Right ventricle myocardium superior (tissue), 1 donor: Measurements from ENCODE around the gene RFX7. TPM values are rescaled to one million over a fixed set of nuclear protein-coding genes. Genes with fewer than 3 reads are reported as not detected.
A peak's percentile ranks its signal among the peaks of the same experiment; 100 is the strongest.

Experiments
- ATAC-seq: fragments of 200-7000 bp; cut with Tn5 transposase; one replicate; pipeline ENCODE4 v1.9.1; 2020; ENCODE audit warnings: mild to moderate bottlenecking; ENCODE audit not compliant: poor library complexity
- DNase-seq: peaks from one replicate; pipeline ENCODE4 v3.0.0-alpha.2; 2020
- intact Hi-C: fragments of 100-400 bp; cut with DNase I; formaldehyde crosslinking; loops from one replicate; pipeline ENCODE4 v1.11.2; 2022
- total RNA-seq: library from RNA; stranded (reverse); fragmentation: NEBNext Ultra II Directional; extraction: Animal tissue kit (Norgen Biotek cat#: 25700); gene quantifications from one replicate; pipeline ENCODE4 v1.2.1, GENCODE V29; 2021
- donor health status: DM: no; HTN: yes; CAD: no; lungs with severe emphysema.

Gene RFX7
- total RNA-seq, 1 donor from 2014 or later: 7.2 TPM

GRCh38 chr15:56245871-56246814 is 2.5 kb upstream of the RFX7 start:
- intact Hi-C loops: no loop called here
- peak; percentile 93 for DNase-seq
- peak; percentile 87 for ATAC-seq

- intact Hi-C loops: no loop called here
- ATAC-seq (no peak), DNase-seq (peak; percentile 38)
These were observed 1.3 kb upstream of the RFX7 start for GRCh38 chr15:56244811-56245576.

GRCh38 chr15:56244038-56244810 is 545 bp upstream of the RFX7 start:
- DNase-seq (peak; percentile 42), ATAC-seq (peak; percentile 56)
- intact Hi-C loops: no loop called here

GRCh38 chr15:56242576-56243162 is 1.0 kb downstream of the RFX7 start:
- ATAC-seq (no peak), DNase-seq (no peak)
- intact Hi-C loops: no loop called here

- ATAC-seq: no peak
- DNase-seq: no peak
- intact Hi-C loops: no loop called here
These were observed 2.1 kb downstream of the RFX7 start for GRCh38 chr15:56241374-56242105.

- no peak for ATAC-seq
- DNase-seq: no peak
- intact Hi-C loops: no loop called here
These were observed 3.3 kb downstream of the RFX7 start for GRCh38 chr15:56240390-56240789.

- intact Hi-C loops: no loop called here
- DNase-seq: no peak
- ATAC-seq: no peak
These were observed 7.5 kb downstream of the RFX7 start for GRCh38 chr15:56236197-56236596.

- intact Hi-C loops: no loop called here
- DNase-seq (no peak), ATAC-seq (no peak)
These were observed 8.9 kb downstream of the RFX7 start for GRCh38 chr15:56234804-56235203.

- intact Hi-C loops: no loop called here
- no peak for ATAC-seq
- DNase-seq: no peak
These were observed 10.1 kb downstream of the RFX7 start for GRCh38 chr15:56233549-56233948.

- intact Hi-C loops: no loop called here
- no peak for ATAC-seq
- no peak for DNase-seq
These were observed 11.6 kb downstream of the RFX7 start for GRCh38 chr15:56232058-56232457.

- DNase-seq (no peak), ATAC-seq (no peak)
- intact Hi-C loops: no loop called here
These were observed 14.8 kb downstream of the RFX7 start for GRCh38 chr15:56228854-56229253.

- ATAC-seq: no peak
- intact Hi-C loops: no loop called here
- DNase-seq: no peak
These were observed 15.3 kb downstream of the RFX7 start for GRCh38 chr15:56228352-56228751.

- no peak for ATAC-seq
- intact Hi-C loops: no loop called here
- DNase-seq: no peak
These were observed 15.9 kb downstream of the RFX7 start for GRCh38 chr15:56227780-56228179.

GRCh38 chr15:56227306-56227705 is 16.4 kb downstream of the RFX7 start:
- intact Hi-C loops: no loop called here
- no peak for ATAC-seq
- no peak for DNase-seq

- DNase-seq: no peak
- intact Hi-C loops: no loop called here
- ATAC-seq: no peak
These were observed 18.2 kb downstream of the RFX7 start for GRCh38 chr15:56225520-56225919.

- intact Hi-C loops: no loop called here
- DNase-seq (no peak), ATAC-seq (no peak)
These were observed 21.4 kb downstream of the RFX7 start for GRCh38 chr15:56222302-56222701.

- ATAC-seq: no peak
- DNase-seq: no peak
These were observed 26.3 kb downstream of the RFX7 start for GRCh38 chr15:56217341-56217740.

GRCh38 chr15:56215769-56216168 is 27.9 kb downstream of the RFX7 start:
- intact Hi-C loops: no loop called here
- DNase-seq (no peak), ATAC-seq (no peak)

More at GRCh38 chr15:56217341-56217740, 26.3 kb downstream of the RFX7 start:
- intact Hi-C loops: no loop called here
